NCI-H526 treated with DMSO at 0.1 percent for 48 hours (cell line): ENCODE data around the gene TSPOAP1.

Experiments used
- DNase-seq: peaks from one replicate; lab custom pipeline; 2025; lab: John Stamatoyannopoulos, UW

Gene TSPOAP1

GRCh38 chr17:58303971-58304749, 24.4 kb downstream of the TSPOAP1 start:
- DNase-seq = peak; percentile 92

GRCh38 chr17:58302919-58303585, 25.5 kb downstream of the TSPOAP1 start:
- no peak for DNase-seq

GRCh38 chr17:58302171-58302918, 26.2 kb downstream of the TSPOAP1 start:
- no peak for DNase-seq

- no peak for DNase-seq
Observed at GRCh38 chr17:58301504-58302150, 27.0 kb downstream of the TSPOAP1 start.

- DNase-seq = no peak
Observed at GRCh38 chr17:58300336-58300735, 28.3 kb downstream of the TSPOAP1 start.

- no peak for DNase-seq
Observed at GRCh38 chr17:58294034-58294433, 34.6 kb downstream of the TSPOAP1 start.

GRCh38 chr17:58291246-58291645, 37.3 kb downstream of the TSPOAP1 start:
- DNase-seq = no peak

- DNase-seq = no peak
Observed at GRCh38 chr17:58289869-58290268, 38.7 kb downstream of the TSPOAP1 start.

GRCh38 chr17:58285422-58285810, 43.2 kb downstream of the TSPOAP1 start:
- no peak for DNase-seq

- DNase-seq = no peak
Observed at GRCh38 chr17:58284613-58285421, 43.8 kb downstream of the TSPOAP1 start.

GRCh38 chr17:58283674-58284612, 44.7 kb downstream of the TSPOAP1 start:
- DNase-seq = no peak

- DNase-seq = no peak
Observed at GRCh38 chr17:58282442-58282841, 46.2 kb downstream of the TSPOAP1 start.

- no peak for DNase-seq
Observed at GRCh38 chr17:58281511-58282011, 47.0 kb downstream of the TSPOAP1 start.

GRCh38 chr17:58280480-58281217, 47.9 kb downstream of the TSPOAP1 start, which contains the start of gene MPO:
Gene MPO (minus strand): TSS chr17:58280935. CDS start chr17:58280758, 177 bp downstream.
- DNase-seq = no peak

GRCh38 chr17:58279736-58280479, 48.7 kb downstream of the TSPOAP1 start:
- no peak for DNase-seq

GRCh38 chr17:58279016-58279711, 49.4 kb downstream of the TSPOAP1 start:
- no peak for DNase-seq

- DNase-seq = no peak
Observed at GRCh38 chr17:58278661-58279015, 50.0 kb downstream of the TSPOAP1 start.
